Activated naive CD8-positive, alpha-beta T cell (primary cell): Measurements from ENCODE around the gene SF1.

Experiments
- H3K27ac Mint-ChIP-seq: one replicate; pipeline ENCODE4 v1.8.0; 2021; ENCODE audit warnings: mixed read lengths
- H3K27me3 Mint-ChIP-seq: one replicate; pipeline ENCODE4 v1.8.0; 2021; ENCODE audit warnings: mixed read lengths
- H3K36me3 Mint-ChIP-seq: one replicate; pipeline ENCODE4 v1.8.0; 2021; ENCODE audit warnings: mixed read lengths
- H3K4me1 Mint-ChIP-seq: one replicate; pipeline ENCODE4 v1.8.0; 2021; ENCODE audit warnings: low read depth, mixed read lengths
- H3K4me3 Mint-ChIP-seq: one replicate; pipeline ENCODE4 v1.8.0; 2021; ENCODE audit warnings: mild to moderate bottlenecking, mixed read lengths
- H3K9me3 Mint-ChIP-seq: one replicate; pipeline ENCODE4 v1.8.0; 2021; ENCODE audit warnings: low read depth, mixed read lengths

Gene SF1

GRCh38 chr11:64723907-64724862, 54.2 kb downstream of the SF1 start:
- peaks cover 3% of the 10 kb centered on the region for H3K27me3 Mint-ChIP-seq
- peak overlapping the region; percentile 75 for H3K4me3 Mint-ChIP-seq
- peaks cover 12% of the 10 kb centered on the region for H3K4me1 Mint-ChIP-seq
- H3K27ac Mint-ChIP-seq, result no peak overlapping the region
- H3K9me3 Mint-ChIP-seq, result no peaks in the 10 kb centered on the region
- no peaks in the 10 kb centered on the region for H3K36me3 Mint-ChIP-seq

GRCh38 chr11:64723117-64723906, 55.0 kb downstream of the SF1 start, which contains the start of gene NRXN2:
NRXN2 (minus strand) TSS chr11:64723197; CDS start chr11:64713699, 9,498 bp downstream.
- peaks cover 3% of the 10 kb centered on the region for H3K27me3 Mint-ChIP-seq
- H3K36me3 Mint-ChIP-seq, result no peaks in the 10 kb centered on the region
- H3K9me3 Mint-ChIP-seq, result no peaks in the 10 kb centered on the region
- no peak within 1 kb of the TSS for H3K27ac Mint-ChIP-seq
- peaks cover 12% of the 10 kb centered on the region for H3K4me1 Mint-ChIP-seq
- H3K4me3 Mint-ChIP-seq, result peak within 1 kb of the TSS; percentile 75

- Mint-ChIP-seq H3K4me3 (peak overlapping the region; percentile 46), H3K27ac (no peak overlapping the region), H3K9me3 (no peaks in the 10 kb centered on the region), H3K36me3 (no peaks in the 10 kb centered on the region), H3K27me3 (peaks cover 6% of the 10 kb centered on the region), H3K4me1 (peaks cover 12% of the 10 kb centered on the region)
These were observed 55.9 kb downstream of the SF1 start for GRCh38 chr11:64722141-64723065.

- no peak overlapping the region for H3K27ac Mint-ChIP-seq
These were observed 57.0 kb downstream of the SF1 start for GRCh38 chr11:64721359-64721699.

GRCh38 chr11:64720640-64721358, 57.5 kb downstream of the SF1 start:
- no peak overlapping the region for H3K27ac Mint-ChIP-seq
- H3K4me1 Mint-ChIP-seq, result peaks cover 12% of the 10 kb centered on the region
- no peaks in the 10 kb centered on the region for H3K36me3 Mint-ChIP-seq
- no peaks in the 10 kb centered on the region for H3K9me3 Mint-ChIP-seq
- peaks cover 8% of the 10 kb centered on the region for H3K27me3 Mint-ChIP-seq
- H3K4me3 Mint-ChIP-seq, result no peak overlapping the region

More at GRCh38 chr11:64721359-64721699, 57.0 kb downstream of the SF1 start:
- H3K27me3 Mint-ChIP-seq, result peaks cover 7% of the 10 kb centered on the region
- no peaks in the 10 kb centered on the region for H3K36me3 Mint-ChIP-seq
- peaks cover 12% of the 10 kb centered on the region for H3K4me1 Mint-ChIP-seq
- H3K4me3 Mint-ChIP-seq, result no peak overlapping the region
- H3K9me3 Mint-ChIP-seq, result no peaks in the 10 kb centered on the region

GRCh38 chr11:64720167-64720566, 58.2 kb downstream of the SF1 start:
- Mint-ChIP-seq H3K4me3 (no peak overlapping the region), H3K27ac (no peak overlapping the region), H3K4me1 (peaks cover 8% of the 10 kb centered on the region), H3K36me3 (no peaks in the 10 kb centered on the region), H3K9me3 (no peaks in the 10 kb centered on the region), H3K27me3 (peaks cover 10% of the 10 kb centered on the region)

- Mint-ChIP-seq H3K27ac (no peak overlapping the region), H3K27me3 (peaks cover 16% of the 10 kb centered on the region), H3K36me3 (no peaks in the 10 kb centered on the region), H3K9me3 (no peaks in the 10 kb centered on the region), H3K4me1 (peaks cover 7% of the 10 kb centered on the region), H3K4me3 (no peak overlapping the region)
These were observed 58.9 kb downstream of the SF1 start for GRCh38 chr11:64719406-64719805.

- H3K9me3 Mint-ChIP-seq, result no peaks in the 10 kb centered on the region
- H3K27ac Mint-ChIP-seq, result no peak overlapping the region
- H3K4me1 Mint-ChIP-seq, result peaks cover 4% of the 10 kb centered on the region
- peaks cover 17% of the 10 kb centered on the region for H3K27me3 Mint-ChIP-seq
- H3K4me3 Mint-ChIP-seq, result no peak overlapping the region
- no peaks in the 10 kb centered on the region for H3K36me3 Mint-ChIP-seq
These were observed 59.6 kb downstream of the SF1 start for GRCh38 chr11:64718780-64719124.

- H3K4me1 Mint-ChIP-seq, result peaks cover 4% of the 10 kb centered on the region
These were observed 60.1 kb downstream of the SF1 start for GRCh38 chr11:64718084-64718779.

GRCh38 chr11:64717268-64717578, 61.1 kb downstream of the SF1 start:
- Mint-ChIP-seq H3K36me3 (no peaks in the 10 kb centered on the region), H3K4me1 (peaks cover 7% of the 10 kb centered on the region), H3K27ac (no peak overlapping the region), H3K9me3 (no peaks in the 10 kb centered on the region), H3K27me3 (peaks cover 15% of the 10 kb centered on the region), H3K4me3 (no peak overlapping the region)

More at GRCh38 chr11:64718084-64718779, 60.1 kb downstream of the SF1 start:
- Mint-ChIP-seq H3K9me3 (no peaks in the 10 kb centered on the region), H3K27ac (no peak overlapping the region), H3K4me3 (no peak overlapping the region), H3K36me3 (no peaks in the 10 kb centered on the region), H3K27me3 (peaks cover 17% of the 10 kb centered on the region)

- H3K4me1 Mint-ChIP-seq, result peaks cover 12% of the 10 kb centered on the region
- peaks cover 19% of the 10 kb centered on the region for H3K27me3 Mint-ChIP-seq
- no peak overlapping the region for H3K4me3 Mint-ChIP-seq
- H3K27ac Mint-ChIP-seq, result no peak overlapping the region
- H3K9me3 Mint-ChIP-seq, result no peaks in the 10 kb centered on the region
- no peaks in the 10 kb centered on the region for H3K36me3 Mint-ChIP-seq
These were observed 61.7 kb downstream of the SF1 start for GRCh38 chr11:64716473-64717267.

GRCh38 chr11:64715756-64716472, 62.4 kb downstream of the SF1 start:
- Mint-ChIP-seq H3K27me3 (peaks cover 24% of the 10 kb centered on the region), H3K4me1 (peaks cover 15% of the 10 kb centered on the region), H3K4me3 (no peak overlapping the region), H3K9me3 (no peaks in the 10 kb centered on the region), H3K36me3 (no peaks in the 10 kb centered on the region), H3K27ac (no peak overlapping the region)
